ENCODE results near the gene EPHB1. TPM values are rescaled to one million over a fixed set of nuclear protein-coding genes. Genes with fewer than 3 reads are reported as not detected.

The EPHB1 gene
- total RNA-seq, 1 experiment from 2014 or later: 2.8 TPM

- no peak overlapping the region for H2BK15ac ChIP-seq (ENCODE audit: low read depth, low read length)
- Mint-ChIP-seq H3K27me3 (ENCODE audit: low read depth) (no peaks in the 10 kb centered on the region), H3K4me3 (no peak overlapping the region), H3K36me3 (ENCODE audit: insufficient read depth in 1 of 3, low read depth in 3 of 3) (no peaks in the 10 kb centered on the region), H3K9me3 (no peaks in the 10 kb centered on the region), H3K27ac (no peak overlapping the region), H3K4me1 (peaks cover 27 to 33% of the 10 kb centered on the region in 2 experiments)
- H2AFZ ChIP-seq (ENCODE audit: low read length): no peak overlapping the region
- no peaks in the 10 kb centered on the region for H3K9me3 ChIP-seq (ENCODE audit: control insufficient read depth, low read depth, low read length)
- peaks cover 9% of the 10 kb centered on the region for H3K4me1 ChIP-seq (ENCODE audit: insufficient read depth, low read length)
- H3K79me2 ChIP-seq (ENCODE audit: insufficient read depth, low read length): no peaks in the 10 kb centered on the region
- no peak overlapping the region for H3K4me2 ChIP-seq (ENCODE audit: insufficient read depth, insufficient read length, low read length)
- H3K4ac ChIP-seq (ENCODE audit: low read depth, low read length): no peak overlapping the region
- H4K20me1 ChIP-seq (ENCODE audit: control insufficient read depth, insufficient read depth, insufficient read length): no peaks in the 10 kb centered on the region
- no peak overlapping the region for H3K18ac ChIP-seq (ENCODE audit: insufficient read length, low read depth, low read length)
- no peak overlapping the region for H3K27ac ChIP-seq (ENCODE audit: insufficient read length, low read depth, low read length)
- no CpG with 5 or more reads among the region's 2 CpGs for WGBS (ENCODE audit: extremely low coverage, insufficient read length, low lambda C conversion rate)
- no peak overlapping the region for H3K14ac ChIP-seq (ENCODE audit: insufficient read depth, low read length)
- no peak for TF ChIP-seq CTCF (conservative IDR thresholded peaks at IDR 0.05)
- no peak overlapping the region for H4K8ac ChIP-seq (replicated peaks; ENCODE audit: insufficient read length, low read depth, low read length)
- H2BK20ac ChIP-seq (ENCODE audit: low read depth, low read length, poor library complexity, severe bottlenecking): no peak overlapping the region
- H3K56ac ChIP-seq (ENCODE audit: insufficient read length, low read depth, low read length): no peak overlapping the region
- H3K79me1 ChIP-seq (ENCODE audit: insufficient read depth, low read depth, low read length, poor library complexity, severe bottlenecking): no peaks in the 10 kb centered on the region
- H3K27me3 ChIP-seq (ENCODE audit: insufficient read depth, low read length): no peaks in the 10 kb centered on the region
- no peak overlapping the region for H2BK12ac ChIP-seq (ENCODE audit: insufficient read length, low read depth, low read length)
- no peak overlapping the region for H2AK5ac ChIP-seq (ENCODE audit: insufficient read length, low read length)
- no peaks in the 10 kb centered on the region for H3K23me2 ChIP-seq (ENCODE audit: insufficient read length, low read depth, low read length, poor library complexity, severe bottlenecking)
- DNase-seq: no peak
- H3K9ac ChIP-seq (ENCODE audit: extremely low read depth, insufficient read length, low read length): no peak overlapping the region
- H2BK5ac ChIP-seq (ENCODE audit: insufficient read length, low read length): no peak overlapping the region
- H3K23ac ChIP-seq (ENCODE audit: insufficient read length, low read depth, low read length): no peak overlapping the region
- H2BK120ac ChIP-seq (ENCODE audit: low read depth, low read length, poor library complexity, severe bottlenecking): no peak overlapping the region
- H4K5ac ChIP-seq (ENCODE audit: insufficient read length, low read depth, low read length): no peak overlapping the region
- H3T11ph ChIP-seq (ENCODE audit: low read length): no peak overlapping the region
- H4K91ac ChIP-seq (ENCODE audit: insufficient read length, low read depth, low read length): no peak overlapping the region
These were observed 305.3 kb downstream of the EPHB1 start for GRCh38 chr3:135100366-135100765.

Measured in H9 (cell line).